Stimulated activated CD8-positive, alpha-beta memory T cell treated with anti-CD3 and anti-CD28 coated beads, Interleukin-12 subunit alpha, Interleukin-12 subunit beta, amount 100 ng/mL, for 24 hours (primary cell): Measurements from ENCODE around the gene LTN1.

Experiments
- DNase-seq: peaks from one replicate; pipeline ENCODE4 v3.0.0-alpha.2; 2020; ENCODE audit errors: extremely low read depth

Gene LTN1

GRCh38 chr21:28884481-28884880 is 108.2 kb downstream of the LTN1 start:
- no peak for DNase-seq

GRCh38 chr21:28883931-28884330 is 108.7 kb downstream of the LTN1 start:
- DNase-seq: no peak

- no peak for DNase-seq
Observed at GRCh38 chr21:28882345-28882744, 110.3 kb downstream of the LTN1 start.
